HepG2 (cell line): ENCODE results near the gene TOX4. TPM values are rescaled to one million over a fixed set of nuclear protein-coding genes. Genes with fewer than 3 reads are reported as not detected.

ENCODE experiments used
- ARNT2 ChIP-seq: sonication (generic); formaldehyde crosslinking; IDR thresholded peaks from 2 replicates; pipeline ENCODE4 v1.8.0; 2022; ENCODE audit warnings: mild to moderate bottlenecking, low read depth, missing genetic modification reagents, moderate library complexity
- ATRX ChIP-seq: sonication (generic); formaldehyde crosslinking; IDR thresholded peaks from 2 replicates; pipeline ENCODE4 v1.4.0; 2020; ENCODE audit warnings: missing genetic modification reagents, borderline replicate concordance
- CERS6 ChIP-seq: sonication (generic); formaldehyde crosslinking; IDR thresholded peaks from 2 replicates; pipeline ENCODE4 v1.5.0; 2020; ENCODE audit warnings: missing genetic modification reagents
- FOSL2 ChIP-seq: sonication (generic); formaldehyde crosslinking; IDR thresholded peaks from 2 replicates; pipeline ENCODE4 v1.4.0; 2020; ENCODE audit warnings: missing genetic modification reagents
- HNF1A ChIP-seq, 2 experiments: sonication (generic) in 1 of 2; formaldehyde crosslinking in 1 of 2; IDR thresholded peaks; 2 replicates each; pipeline versions ENCODE4 v1.4.0 to v1.6.1; 2016 to 2020; ENCODE audit warnings: borderline replicate concordance in 1 of 2, low read depth in 1 of 2, mild to moderate bottlenecking in 1 of 2, missing genetic modification reagents in 1 of 2
- KLF16 ChIP-seq, 2 experiments: sonication (generic) in 1 of 2; formaldehyde crosslinking in 1 of 2; IDR thresholded peaks; 2 replicates each; pipeline versions ENCODE4 v1.6.1 to v1.8.0; 2016 to 2023; ENCODE audit warnings: missing genetic modification reagents in 2 of 2, missing compliant biosample characterization in 1 of 2
- NFATC3 ChIP-seq: sonication (generic); formaldehyde crosslinking; IDR thresholded peaks from 2 replicates; pipeline ENCODE4 v1.5.1; 2020; ENCODE audit warnings: mild to moderate bottlenecking, missing genetic modification reagents
- NR2F2 ChIP-seq: IDR thresholded peaks from 2 replicates; pipeline ENCODE4 v1.6.1; 2012; ENCODE audit warnings: low read depth, inconsistent platforms, borderline replicate concordance
- NR2F6 ChIP-seq, 2 experiments: IDR thresholded peaks; 2 replicates each; pipeline ENCODE4 v1.6.1; 2016; ENCODE audit warnings: antibody characterized with exemption in 1 of 2, mild to moderate bottlenecking in 1 of 2
- SMAD3 ChIP-seq: sonication (generic); formaldehyde crosslinking; IDR thresholded peaks from 2 replicates; pipeline ENCODE4 v1.4.0; 2020; ENCODE audit warnings: missing genetic modification reagents
- SMC3 ChIP-seq: IDR thresholded peaks from 2 replicates; pipeline ENCODE4 v1.6.1; 2011; ENCODE audit warnings: low read length, improper control_type of control experiment
- SPEN ChIP-seq: sonication (generic); formaldehyde crosslinking; IDR thresholded peaks from 2 replicates; pipeline ENCODE4 v1.5.1; 2020; ENCODE audit warnings: low read depth, mild to moderate bottlenecking, missing genetic modification reagents
- TP53 ChIP-seq: sonication (generic); formaldehyde crosslinking; conservative IDR thresholded peaks from 2 replicates; pipeline ENCODE4 v1.4.0; 2020; ENCODE audit warnings: missing genetic modification reagents
- ZBTB49 ChIP-seq: sonication (generic); formaldehyde crosslinking; IDR thresholded peaks from 2 replicates; pipeline ENCODE4 v1.4.0; 2020; ENCODE audit warnings: missing genetic modification reagents, borderline replicate concordance
- ZFP82 ChIP-seq: sonication (generic); formaldehyde crosslinking; IDR thresholded peaks from 2 replicates; pipeline ENCODE4 v1.5.1; 2020; ENCODE audit warnings: mild to moderate bottlenecking, missing genetic modification reagents, borderline replicate concordance
- ZMYM3 ChIP-seq: sonication (generic); formaldehyde crosslinking; IDR thresholded peaks from 2 replicates; pipeline ENCODE4 v1.5.1; 2020; ENCODE audit warnings: mild to moderate bottlenecking, missing genetic modification reagents
- ZNF501 ChIP-seq: sonication (generic); formaldehyde crosslinking; IDR thresholded peaks from 2 replicates; pipeline ENCODE4 v1.5.1; 2020; ENCODE audit warnings: mild to moderate bottlenecking, moderate library complexity, missing genetic modification reagents
- ZNF503 ChIP-seq: sonication (generic); formaldehyde crosslinking; IDR thresholded peaks from 2 replicates; pipeline ENCODE4 v1.4.0; 2020; ENCODE audit warnings: missing genetic modification reagents
- ZNF652 ChIP-seq: IDR thresholded peaks from 2 replicates; pipeline ENCODE4 v1.6.1; 2016; ENCODE audit warnings: low read depth, borderline replicate concordance
- polyA plus RNA-seq, 8 experiments: library from polyadenylated mRNA; depleted of rRNA in 3 of 8; stranded (reverse) in 7 of 8; unstranded in 1 of 8; fragments of >200 nt; fragmentation: Illumina TruSeq in 4 of 8; extraction: Trizol in 4 of 8; gene quantifications; 2 replicates each; pipeline versions ENCODE4 v1.2.1 to v1.2.3, GENCODE V29; 2011 to 2016; ENCODE audit warnings: low read depth in 4 of 8, missing spikeins in 1 of 8, mixed read lengths in 1 of 8; ENCODE audit not compliant: insufficient read depth in 1 of 8
- total RNA-seq, 5 experiments: library from RNA; depleted of rRNA; stranded (reverse); fragments of >200 nt; fragmentation: Illumina TruSeq; extraction: Trizol; gene quantifications; 2 replicates each; pipeline ENCODE4 v1.2.3, GENCODE V29; 2016; ENCODE audit warnings: low read depth in 1 of 5

TOX4 gene
- total and polyA plus RNA-seq, 2 of the 13 experiments (the other 11 are each of a cell fraction or from before 2014, with no cell fraction given): 71.8 to 163 TPM

GRCh38 chr14:21437063-21437901 lies 39.7 kb upstream of the TOX4 start (continued):
- TF ChIP-seq ZBTB49 (CRISPR knock-in tag) (no peak; the same call in 1 of the 2 replicates), ZNF503 (CRISPR knock-in tag) (no peak), ZNF652 (CRISPR knock-in tag) (no peak), ZFP82 (no peak), ZNF501 (CRISPR knock-in tag) (peak; percentile 94), KLF16 (CRISPR knock-in tag; IDR thresholded peaks at IDR 0.05) (peak in 1 of 2 experiments; percentile 93; a peak in 2 of 4 replicates), SMC3 (no peak), NR2F6 (IDR thresholded peaks at IDR 0.05) (no peak), NR2F6 (CRISPR knock-in tag; IDR thresholded peaks at IDR 0.05) (peak; percentile 65; the same call in 1 of the 2 replicates), NFATC3 (CRISPR knock-in tag) (no peak), ATRX (no peak), CERS6 (CRISPR knock-in tag) (no peak), ZMYM3 (CRISPR knock-in tag) (peak; percentile 69; the same call in 1 of the 2 replicates), SPEN (CRISPR knock-in tag) (peak; percentile 100), FOSL2 (CRISPR knock-in tag) (peak; percentile 65), TP53 (CRISPR knock-in tag) (0 out of 2 replicates have a peak, but pooled peaks have one; percentile 58), NR2F2 (peak; percentile 23; the same call in 1 of the 2 replicates), SMAD3 (peak; percentile 50), ARNT2 (peak; percentile 95), HNF1A (IDR thresholded peaks at IDR 0.05; ENCODE audit: low read depth) (peak; percentile 39; the same call in 1 of the 2 replicates), HNF1A (CRISPR knock-in tag; IDR thresholded peaks at IDR 0.05; ENCODE audit: borderline replicate concordance) (peak; percentile 87)
